GM12878 (cell line): ENCODE data around the gene ZNF710.

Experiments
- BCL11A ChIP-seq: IDR thresholded peaks from 2 replicates; pipeline ENCODE4 v1.6.1; 2011; ENCODE audit warnings: low read depth, low read length
- BRCA1 ChIP-seq: IDR thresholded peaks from 2 replicates; pipeline ENCODE4 v1.6.1; 2011; ENCODE audit warnings: low read depth, low read length, improper control_type of control experiment
- EZH2 ChIP-seq: IDR thresholded peaks from 2 replicates; pipeline ENCODE4 v1.6.1; 2012; ENCODE audit warnings: low read depth, mild to moderate bottlenecking, control low read depth, inconsistent platforms, low read length, borderline replicate concordance; ENCODE audit not compliant: control insufficient read depth
- NR2F1 ChIP-seq: fragments of 450-650 bp; conservative IDR thresholded peaks from 2 replicates; pipeline ENCODE4 v1.6.1; 2017; ENCODE audit warnings: mild to moderate bottlenecking
- POLR2A ChIP-seq: IDR thresholded peaks from 2 replicates; pipeline ENCODE4 v1.6.1; 2011; ENCODE audit warnings: low read depth, mild to moderate bottlenecking, low read length
- TAF1 ChIP-seq: IDR thresholded peaks from 2 replicates; pipeline ENCODE4 v1.6.1; 2011; ENCODE audit warnings: mild to moderate bottlenecking, low read depth, low read length, borderline replicate concordance
- TF ChIP-seq, protein P1 (sequence below): IDR thresholded peaks from 2 replicates; pipeline ENCODE4 v1.6.1; 2012; ENCODE audit warnings: mild to moderate bottlenecking, low read depth, low read length
- TF ChIP-seq, protein P2 (sequence below), 3 experiments: IDR thresholded peaks in 2 of 3; conservative IDR thresholded peaks in 1 of 3; 2 replicates each; pipeline ENCODE4 v1.5.1; 2011; ENCODE audit warnings: low read depth in 3 of 3, low read length in 3 of 3, mild to moderate bottlenecking in 3 of 3, control low read depth in 2 of 3, moderate library complexity in 2 of 3, inconsistent platforms in 1 of 3, mixed read lengths in 1 of 3; ENCODE audit not compliant: control insufficient read depth in 2 of 3, insufficient read depth in 1 of 3; ENCODE audit errors: extremely low read depth in 1 of 3
- TF ChIP-seq, protein P3 (sequence below): fragments of 450-650 bp; conservative IDR thresholded peaks from 2 replicates; pipeline ENCODE4 v1.6.1; 2017; ENCODE audit warnings: mild to moderate bottlenecking, moderate library complexity

DNA sequence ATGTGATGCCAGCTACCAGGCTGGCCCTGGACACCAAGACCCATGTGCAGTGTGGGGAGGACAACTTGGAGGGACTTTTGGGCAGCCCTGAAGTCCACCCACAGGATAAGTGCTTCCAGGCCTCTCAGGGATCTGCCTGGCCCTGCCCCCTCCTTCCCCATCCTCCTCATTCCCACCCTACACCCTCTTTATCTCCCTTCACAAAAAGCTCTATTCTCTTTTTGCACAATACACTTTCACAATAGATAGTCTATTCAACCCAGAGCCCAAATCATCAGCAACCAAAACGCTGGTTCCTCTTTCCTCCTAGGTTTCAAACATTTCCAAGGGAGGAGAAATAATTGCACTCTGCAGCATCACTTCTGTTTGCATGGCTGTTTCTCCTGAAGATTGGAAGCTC, 7.8 kb upstream of the ZNF710 start:
- TF ChIP-seq, protein P1, sequence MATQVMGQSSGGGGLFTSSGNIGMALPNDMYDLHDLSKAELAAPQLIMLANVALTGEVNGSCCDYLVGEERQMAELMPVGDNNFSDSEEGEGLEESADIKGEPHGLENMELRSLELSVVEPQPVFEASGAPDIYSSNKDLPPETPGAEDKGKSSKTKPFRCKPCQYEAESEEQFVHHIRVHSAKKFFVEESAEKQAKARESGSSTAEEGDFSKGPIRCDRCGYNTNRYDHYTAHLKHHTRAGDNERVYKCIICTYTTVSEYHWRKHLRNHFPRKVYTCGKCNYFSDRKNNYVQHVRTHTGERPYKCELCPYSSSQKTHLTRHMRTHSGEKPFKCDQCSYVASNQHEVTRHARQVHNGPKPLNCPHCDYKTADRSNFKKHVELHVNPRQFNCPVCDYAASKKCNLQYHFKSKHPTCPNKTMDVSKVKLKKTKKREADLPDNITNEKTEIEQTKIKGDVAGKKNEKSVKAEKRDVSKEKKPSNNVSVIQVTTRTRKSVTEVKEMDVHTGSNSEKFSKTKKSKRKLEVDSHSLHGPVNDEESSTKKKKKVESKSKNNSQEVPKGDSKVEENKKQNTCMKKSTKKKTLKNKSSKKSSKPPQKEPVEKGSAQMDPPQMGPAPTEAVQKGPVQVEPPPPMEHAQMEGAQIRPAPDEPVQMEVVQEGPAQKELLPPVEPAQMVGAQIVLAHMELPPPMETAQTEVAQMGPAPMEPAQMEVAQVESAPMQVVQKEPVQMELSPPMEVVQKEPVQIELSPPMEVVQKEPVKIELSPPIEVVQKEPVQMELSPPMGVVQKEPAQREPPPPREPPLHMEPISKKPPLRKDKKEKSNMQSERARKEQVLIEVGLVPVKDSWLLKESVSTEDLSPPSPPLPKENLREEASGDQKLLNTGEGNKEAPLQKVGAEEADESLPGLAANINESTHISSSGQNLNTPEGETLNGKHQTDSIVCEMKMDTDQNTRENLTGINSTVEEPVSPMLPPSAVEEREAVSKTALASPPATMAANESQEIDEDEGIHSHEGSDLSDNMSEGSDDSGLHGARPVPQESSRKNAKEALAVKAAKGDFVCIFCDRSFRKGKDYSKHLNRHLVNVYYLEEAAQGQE, result no peak
- TF ChIP-seq, protein P2, sequence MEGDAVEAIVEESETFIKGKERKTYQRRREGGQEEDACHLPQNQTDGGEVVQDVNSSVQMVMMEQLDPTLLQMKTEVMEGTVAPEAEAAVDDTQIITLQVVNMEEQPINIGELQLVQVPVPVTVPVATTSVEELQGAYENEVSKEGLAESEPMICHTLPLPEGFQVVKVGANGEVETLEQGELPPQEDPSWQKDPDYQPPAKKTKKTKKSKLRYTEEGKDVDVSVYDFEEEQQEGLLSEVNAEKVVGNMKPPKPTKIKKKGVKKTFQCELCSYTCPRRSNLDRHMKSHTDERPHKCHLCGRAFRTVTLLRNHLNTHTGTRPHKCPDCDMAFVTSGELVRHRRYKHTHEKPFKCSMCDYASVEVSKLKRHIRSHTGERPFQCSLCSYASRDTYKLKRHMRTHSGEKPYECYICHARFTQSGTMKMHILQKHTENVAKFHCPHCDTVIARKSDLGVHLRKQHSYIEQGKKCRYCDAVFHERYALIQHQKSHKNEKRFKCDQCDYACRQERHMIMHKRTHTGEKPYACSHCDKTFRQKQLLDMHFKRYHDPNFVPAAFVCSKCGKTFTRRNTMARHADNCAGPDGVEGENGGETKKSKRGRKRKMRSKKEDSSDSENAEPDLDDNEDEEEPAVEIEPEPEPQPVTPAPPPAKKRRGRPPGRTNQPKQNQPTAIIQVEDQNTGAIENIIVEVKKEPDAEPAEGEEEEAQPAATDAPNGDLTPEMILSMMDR (IDR thresholded peaks at IDR 0.05 in 2 of 3, conservative IDR thresholded peaks at IDR 0.05 in 1 of 3; ENCODE audit: control insufficient read depth in 2 of 3, extremely low read depth in 1 of 3, insufficient read depth in 1 of 3, low read depth in 3 of 3, low read length in 3 of 3), result no peak
- no peak for TF ChIP-seq POLR2A
- TF ChIP-seq BRCA1, result no peak
- TF ChIP-seq BCL11A, result no peak
- TF ChIP-seq EZH2, result no peak
- TF ChIP-seq NR2F1, result no peak
- TF ChIP-seq TAF1, result no peak
- TF ChIP-seq, protein P3, sequence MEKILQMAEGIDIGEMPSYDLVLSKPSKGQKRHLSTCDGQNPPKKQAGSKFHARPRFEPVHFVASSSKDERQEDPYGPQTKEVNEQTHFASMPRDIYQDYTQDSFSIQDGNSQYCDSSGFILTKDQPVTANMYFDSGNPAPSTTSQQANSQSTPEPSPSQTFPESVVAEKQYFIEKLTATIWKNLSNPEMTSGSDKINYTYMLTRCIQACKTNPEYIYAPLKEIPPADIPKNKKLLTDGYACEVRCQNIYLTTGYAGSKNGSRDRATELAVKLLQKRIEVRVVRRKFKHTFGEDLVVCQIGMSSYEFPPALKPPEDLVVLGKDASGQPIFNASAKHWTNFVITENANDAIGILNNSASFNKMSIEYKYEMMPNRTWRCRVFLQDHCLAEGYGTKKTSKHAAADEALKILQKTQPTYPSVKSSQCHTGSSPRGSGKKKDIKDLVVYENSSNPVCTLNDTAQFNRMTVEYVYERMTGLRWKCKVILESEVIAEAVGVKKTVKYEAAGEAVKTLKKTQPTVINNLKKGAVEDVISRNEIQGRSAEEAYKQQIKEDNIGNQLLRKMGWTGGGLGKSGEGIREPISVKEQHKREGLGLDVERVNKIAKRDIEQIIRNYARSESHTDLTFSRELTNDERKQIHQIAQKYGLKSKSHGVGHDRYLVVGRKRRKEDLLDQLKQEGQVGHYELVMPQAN, result no peak
